Bronchial epithelial cell (primary cell): ENCODE data around the gene IL12RB2. TPM values are rescaled to one million over a fixed set of nuclear protein-coding genes. Genes with fewer than 3 reads are reported as not detected.
"Not testable (repeated sequence)": the region's sequence is repeated elsewhere in the genome, so short reads cannot be mapped to it uniquely, and the experiment has no call there.

Experiments used
- DNase-seq: peaks from one replicate; pipeline ENCODE4 v3.0.0-alpha.2; 2010; ENCODE audit warnings: low read depth
- FAIRE-seq: peaks from 2 replicates; lab custom pipeline; 2011; peaks lifted over from hg19 to GRCh38; lab: Jason Lieb, UNC
- H3K27me3 ChIP-seq: 2 replicates; pipeline ENCODE4 v1.5.1; 2011; ENCODE audit warnings: low read length; ENCODE audit not compliant: control insufficient read depth, insufficient read depth
- H3K36me3 ChIP-seq: 2 replicates; pipeline ENCODE4 v1.5.1; 2011; ENCODE audit warnings: low read length; ENCODE audit not compliant: control insufficient read depth, insufficient read depth
- H3K4me3 ChIP-seq: 2 replicates; pipeline ENCODE4 v1.5.1; 2011; ENCODE audit warnings: mild to moderate bottlenecking, low read depth, low read length, control low read depth
- CTCF ChIP-seq: IDR thresholded peaks from 2 replicates; pipeline ENCODE4 v1.5.1; 2011; ENCODE audit warnings: mild to moderate bottlenecking, moderate library complexity, low read length, control low read depth, inconsistent platforms; ENCODE audit not compliant: insufficient read depth, severe bottlenecking
- total RNA-seq: library from RNA; depleted of rRNA; stranded (reverse); fragments of >200 nt; gene quantifications from 2 replicates; pipeline ENCODE4 v1.2.1, GENCODE V29; 2014

The IL12RB2 gene
- total RNA-seq, 1 donor from 2014 or later = 0.53 TPM

GRCh38 chr1:67393240-67393639, 85.6 kb downstream of the IL12RB2 start:
- no peaks in the 10 kb centered on the region for H3K27me3 ChIP-seq
- peaks cover 5% of the 10 kb centered on the region for H3K36me3 ChIP-seq
- H3K4me3 ChIP-seq = no peak overlapping the region
- FAIRE-seq = no peak
- TF ChIP-seq CTCF = no peak
- no peak for DNase-seq

- Histone ChIP-seq H3K27me3 (no peaks in the 10 kb centered on the region), H3K36me3 (peaks cover 5% of the 10 kb centered on the region), H3K4me3 (no peak overlapping the region)
- no peak for TF ChIP-seq CTCF
- FAIRE-seq = no peak
- DNase-seq = no peak
Measured at GRCh38 chr1:67393737-67394136, 86.1 kb downstream of the IL12RB2 start.

- TF ChIP-seq CTCF = no peak
- DNase-seq = no peak
- no peaks in the 10 kb centered on the region for H3K27me3 ChIP-seq
- no peak for FAIRE-seq
- H3K36me3 ChIP-seq = peaks cover 5% of the 10 kb centered on the region
- H3K4me3 ChIP-seq = no peak overlapping the region
Measured at GRCh38 chr1:67394548-67394947, 86.9 kb downstream of the IL12RB2 start.

- Histone ChIP-seq H3K36me3 (peaks cover 3% of the 10 kb centered on the region), H3K27me3 (no peaks in the 10 kb centered on the region), H3K4me3 (no peak overlapping the region)
- no peak for DNase-seq
- no peak for FAIRE-seq
- no peak for TF ChIP-seq CTCF
Measured at GRCh38 chr1:67399199-67399993, 91.7 kb downstream of the IL12RB2 start.

GRCh38 chr1:67400029-67400786, 92.5 kb downstream of the IL12RB2 start:
- H3K27me3 ChIP-seq, H3K36me3 ChIP-seq, FAIRE-seq, H3K4me3 ChIP-seq: not testable (repeated sequence)
- DNase-seq = peak; percentile 92

- no peaks in the 10 kb centered on the region for H3K27me3 ChIP-seq
- TF ChIP-seq CTCF = no peak
- H3K36me3 ChIP-seq = no peaks in the 10 kb centered on the region
- H3K4me3 ChIP-seq = no peak overlapping the region
- DNase-seq (no peak), FAIRE-seq (no peak)
Measured at GRCh38 chr1:67401443-67401842, 93.8 kb downstream of the IL12RB2 start.
